ENCODE results near the gene OGDHL. TPM values are rescaled to one million over a fixed set of nuclear protein-coding genes. Genes with fewer than 3 reads are reported as not detected.
A peak's percentile ranks its signal among the peaks of the same experiment; 100 is the strongest.
"Not testable (repeated sequence)": the region's sequence is repeated elsewhere in the genome, so short reads cannot be mapped to it uniquely, and the experiment has no call there.

The OGDHL gene
- total RNA-seq, 1 donor from 2014 or later = not detected

- DNase-seq (ENCODE audit: low spot score) = peak; percentile 81
Measured at GRCh38 chr10:49740346-49741107, 21.6 kb downstream of the OGDHL start.

- DNase-seq (ENCODE audit: low spot score) = peak; percentile 87
Measured at GRCh38 chr10:49739426-49739825, 22.7 kb downstream of the OGDHL start.

- DNase-seq (ENCODE audit: low spot score) = peak; percentile 76
Measured at GRCh38 chr10:49738616-49739360, 23.3 kb downstream of the OGDHL start.

- DNase-seq (ENCODE audit: low spot score) = peak; percentile 76
Measured at GRCh38 chr10:49737474-49738201, 24.5 kb downstream of the OGDHL start.

GRCh38 chr10:49736564-49737113 is 25.5 kb downstream of the OGDHL start:
- DNase-seq (ENCODE audit: low spot score) = no peak

GRCh38 chr10:49735848-49736563 is 26.1 kb downstream of the OGDHL start:
- peak; percentile 73 for DNase-seq (ENCODE audit: low spot score)

- DNase-seq (ENCODE audit: low spot score) = peak; percentile 60
Measured at GRCh38 chr10:49735161-49735560, 27.0 kb downstream of the OGDHL start.

GRCh38 chr10:49734676-49735075 is 27.4 kb downstream of the OGDHL start:
- DNase-seq (ENCODE audit: low spot score) = peak; percentile 73

- DNase-seq (ENCODE audit: low spot score) = peak; percentile 59
Measured at GRCh38 chr10:49733866-49734265, 28.3 kb downstream of the OGDHL start.

- no peak for DNase-seq (ENCODE audit: low spot score)
Measured at GRCh38 chr10:49726593-49726992, 35.5 kb downstream of the OGDHL start.

GRCh38 chr10:49715157-49715556 is 47.0 kb downstream of the OGDHL start:
- DNase-seq (ENCODE audit: low spot score) = not testable (repeated sequence)

- DNase-seq (ENCODE audit: low spot score) = no peak
Measured at GRCh38 chr10:49713266-49713665, 48.9 kb downstream of the OGDHL start.

- no peak for DNase-seq (ENCODE audit: low spot score)
Measured at GRCh38 chr10:49711481-49711880, 50.6 kb downstream of the OGDHL start.

GRCh38 chr10:49710966-49711365 is 51.2 kb downstream of the OGDHL start:
- no peak for DNase-seq (ENCODE audit: low spot score)

- DNase-seq (ENCODE audit: low spot score) = no peak
Measured at GRCh38 chr10:49709934-49710333, 52.2 kb downstream of the OGDHL start.

- no peak for DNase-seq (ENCODE audit: low spot score)
Measured at GRCh38 chr10:49707585-49707984, 54.5 kb downstream of the OGDHL start.

- DNase-seq (ENCODE audit: low spot score) = no peak
Measured at GRCh38 chr10:49700997-49701396, 61.1 kb downstream of the OGDHL start.

- no peak for DNase-seq (ENCODE audit: low spot score)
Measured at GRCh38 chr10:49700211-49700610, 61.9 kb downstream of the OGDHL start.

- DNase-seq (ENCODE audit: low spot score) = no peak
Measured at GRCh38 chr10:49698679-49699078, 63.4 kb downstream of the OGDHL start.

- no peak for DNase-seq (ENCODE audit: low spot score)
Measured at GRCh38 chr10:49696311-49696710, 65.8 kb downstream of the OGDHL start.

GRCh38 chr10:49694466-49694865 is 67.7 kb downstream of the OGDHL start:
- DNase-seq (ENCODE audit: low spot score) = no peak
